DOHH2 (cell line): Measurements from ENCODE around the gene BECN2.

Experiments
- CTCF ChIP-seq: fragments of 200-600 bp; sonication (generic); IDR thresholded peaks from one replicate; pipeline ENCODE4 v1.5.1; 2014; ENCODE audit warnings: antibody characterized with exemption, mild to moderate bottlenecking, low read depth, low read length; ENCODE audit not compliant: poor library complexity, severe bottlenecking
- EZH2phosphoT487 ChIP-seq: fragments of 200-600 bp; sonication (generic); IDR thresholded peaks from 2 replicates; pipeline ENCODE4 v1.6.1; 2017; ENCODE audit warnings: borderline replicate concordance, mild to moderate bottlenecking, antibody characterized with exemption, low read length, moderate library complexity, mixed read lengths

DNA sequence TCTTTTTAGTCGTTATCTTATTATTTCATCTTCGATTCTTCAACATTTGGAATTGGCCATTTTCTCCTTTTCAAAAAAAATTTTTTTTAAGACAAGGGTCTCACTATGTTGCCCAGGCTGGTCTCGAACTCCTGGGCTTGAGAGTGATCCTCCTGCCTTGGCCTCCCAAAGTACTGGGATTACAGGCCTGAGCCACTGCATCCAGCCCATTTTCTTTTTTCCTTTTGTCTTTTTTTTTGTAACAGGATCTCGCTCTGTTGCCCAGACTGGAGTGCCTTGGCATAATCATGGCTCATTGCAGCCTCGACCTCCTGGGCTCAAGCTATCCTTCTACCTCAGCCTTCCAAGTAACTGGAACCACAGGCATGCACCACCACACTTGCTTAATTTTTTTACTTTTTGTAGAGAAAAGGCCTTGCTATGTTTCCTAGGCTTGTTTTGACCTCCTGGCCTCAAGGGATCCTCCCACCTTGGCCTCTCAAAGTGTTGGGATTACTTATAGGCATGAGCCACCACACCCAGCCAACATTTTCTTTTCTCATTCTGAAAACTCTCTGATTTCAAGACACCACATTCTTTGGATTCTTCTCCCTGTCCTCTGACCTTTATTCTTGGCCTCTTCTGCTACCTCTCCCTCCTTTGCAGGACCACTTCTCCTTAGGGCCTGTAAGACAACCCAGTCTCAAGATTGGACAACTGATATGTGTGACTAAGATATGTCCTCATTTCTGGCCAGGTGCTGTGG is 47.4 kb downstream of the BECN2 start:
- TF ChIP-seq CTCF = no peak
- no peak for TF ChIP-seq EZH2phosphoT487
